GM19463 (cell line): ENCODE measurements around the gene RPS3.
A peak's percentile ranks its signal among the peaks of the same experiment; 100 is the strongest.
"Not testable (repeated sequence)": the region's sequence is repeated elsewhere in the genome, so short reads cannot be mapped to it uniquely, and the experiment has no call there.

Experiments used
- ATAC-seq: cut with Tn5 transposase; IDR thresholded peaks from one replicate; pipeline ENCODE4 v1.9.1; 2021; ENCODE audit warnings: mild to moderate bottlenecking, moderate library complexity; ENCODE audit not compliant: unreplicated experiment

RPS3 gene

GRCh38 chr11:75399344-75400145, at the start of gene RPS3:
Gene RPS3, plus strand, starts transcription at chr11:75399518. Its CDS starts 30 bp downstream, at chr11:75399548.
- peak; percentile 90 for ATAC-seq

DNA sequence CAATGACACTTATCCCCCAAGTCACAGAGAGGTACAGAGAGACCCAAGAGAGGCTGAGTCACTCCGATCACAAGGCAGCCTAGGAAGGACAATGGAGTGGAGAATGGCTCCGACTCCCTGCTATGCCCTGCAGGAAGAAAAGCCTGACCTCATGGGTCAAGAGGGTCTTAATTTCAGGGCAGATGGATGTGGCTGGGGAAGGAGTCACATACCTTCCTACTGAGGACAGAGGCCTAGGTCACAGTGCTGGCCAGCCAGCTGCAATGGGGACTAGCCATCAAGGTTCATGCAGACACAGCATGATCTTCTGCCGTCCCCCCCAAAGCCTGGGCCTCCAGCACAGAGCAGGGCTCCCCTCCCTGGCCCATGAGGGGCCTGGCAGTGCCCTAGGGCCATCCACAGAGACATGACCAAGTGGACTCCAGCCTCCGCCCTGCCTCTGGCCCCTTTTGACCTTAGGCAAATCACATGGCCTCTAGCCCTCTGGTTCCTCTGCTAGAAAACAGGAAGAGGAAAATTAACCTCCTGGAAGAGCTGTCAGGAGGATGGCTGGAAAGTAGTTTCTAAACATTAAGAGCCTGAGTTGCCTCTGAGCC, 49.7 kb upstream of the RPS3 start:
- ATAC-seq, result no peak

DNA sequence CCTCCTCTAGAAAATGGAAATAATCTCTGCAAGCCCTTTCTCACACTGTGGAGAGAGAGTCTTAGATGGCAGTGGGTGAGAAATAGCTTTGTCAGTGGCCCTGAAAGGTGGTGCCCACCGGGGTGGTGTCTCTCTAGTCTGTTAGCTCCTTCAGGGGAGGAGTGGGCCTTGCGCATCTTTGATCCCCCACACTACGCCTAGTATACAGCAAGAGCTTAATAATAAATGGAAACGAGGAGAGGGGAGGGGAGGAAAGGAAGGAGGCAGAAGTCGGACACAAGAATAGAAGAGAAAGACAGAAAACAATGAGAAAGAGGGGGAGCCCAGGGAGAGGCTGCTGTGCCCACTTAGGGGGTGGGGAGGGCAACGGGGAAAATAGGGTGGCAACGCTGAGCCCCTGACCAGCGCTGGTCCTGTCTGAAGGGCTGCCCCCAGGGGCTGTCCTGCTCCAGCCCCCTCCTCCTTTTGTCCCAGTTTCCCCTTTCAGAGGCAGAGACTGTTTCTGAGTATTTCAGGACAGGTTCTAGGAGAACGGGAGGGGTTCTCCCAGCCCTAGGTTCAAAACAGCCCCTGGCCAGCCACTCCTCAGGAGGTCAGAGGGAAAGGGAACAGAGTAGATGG, 49.1 kb upstream of the RPS3 start:
- ATAC-seq, result no peak

DNA sequence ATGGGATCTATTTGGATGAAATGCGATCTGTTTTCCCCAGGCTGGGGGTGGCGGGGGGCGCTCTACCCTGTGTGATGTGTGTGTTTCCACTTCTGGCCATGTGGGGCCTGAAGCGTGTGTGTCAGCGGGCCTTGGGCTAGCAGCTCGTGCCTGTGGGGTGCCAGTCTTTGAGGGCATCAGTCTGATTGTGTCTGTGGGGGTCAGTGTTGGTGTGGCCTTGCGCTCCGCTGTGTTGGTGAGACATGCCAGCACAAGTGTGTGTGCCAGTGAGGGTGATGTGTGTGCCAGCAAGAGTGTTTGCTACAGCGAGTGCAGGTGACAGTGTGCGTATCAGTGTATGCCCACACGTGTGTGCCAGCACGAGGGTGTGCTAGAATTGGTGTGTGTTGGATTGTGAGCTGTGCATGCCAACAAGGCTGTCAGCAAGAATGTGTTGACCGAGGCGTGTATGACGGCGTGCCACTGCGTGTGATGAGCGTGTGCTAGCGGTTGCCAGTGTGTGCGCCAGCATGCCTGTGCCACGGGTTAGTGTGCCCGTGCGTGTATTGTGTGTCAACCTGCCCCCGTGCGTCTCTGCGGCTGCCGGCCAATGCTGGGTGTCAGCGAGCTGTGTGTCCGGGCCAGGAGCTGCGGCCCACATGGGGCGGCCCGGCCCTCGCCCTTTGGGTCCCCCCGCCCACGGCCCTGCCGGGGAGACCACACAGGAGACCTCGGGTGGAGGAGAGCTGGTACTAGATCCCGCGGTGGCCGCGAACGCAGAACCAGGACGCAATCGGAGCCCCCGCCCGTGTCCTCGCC, 48.4 kb upstream of the RPS3 start:
- ATAC-seq, result no peak

- no peak for ATAC-seq
Observed at GRCh38 chr11:75351541-75351790, 47.9 kb upstream of the RPS3 start, which contains the start of gene ARRB1. Gene ARRB1, minus strand, starts transcription at chr11:75351661. Its CDS starts 54 bp downstream, at chr11:75351607.

DNA sequence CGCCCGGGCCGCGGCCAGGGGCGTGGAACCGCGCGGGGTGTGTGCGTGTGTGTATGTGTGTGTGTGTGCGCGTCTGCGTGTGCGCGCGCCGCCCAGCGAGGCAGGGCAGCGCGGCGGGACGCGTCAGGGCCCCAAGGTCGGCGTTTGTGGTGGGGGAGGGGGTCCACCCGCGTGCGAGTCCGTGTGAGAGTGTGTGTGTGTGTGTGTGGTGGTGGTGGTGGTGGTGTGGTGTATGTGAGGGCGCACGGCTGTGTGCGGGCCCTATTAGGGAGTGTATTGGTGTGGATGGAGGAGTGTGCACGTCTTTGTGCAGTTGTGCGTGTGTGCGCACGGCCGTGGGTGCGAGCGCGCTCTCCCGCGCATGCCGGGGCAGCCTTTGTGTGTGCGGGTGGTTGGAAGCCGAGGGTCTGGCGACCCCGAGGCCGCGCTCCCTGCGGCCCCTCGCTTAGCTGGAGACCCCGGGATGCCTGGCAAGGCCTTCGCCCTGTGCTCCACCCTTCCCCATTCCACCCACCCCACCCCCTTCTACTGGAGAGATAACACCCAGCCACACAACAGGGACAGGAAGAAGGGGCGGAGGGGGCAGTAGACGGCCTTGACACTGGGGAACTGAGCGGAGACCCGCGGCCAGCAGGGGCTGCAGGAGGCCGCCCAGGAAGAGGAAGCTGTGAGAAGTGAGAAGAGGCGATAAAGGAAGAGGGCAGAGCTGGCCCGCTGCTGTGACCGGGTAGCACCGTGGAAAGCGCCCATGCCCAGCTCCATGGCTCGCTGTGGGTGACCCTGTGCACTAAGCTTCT, 47.3 kb upstream of the RPS3 start:
- no peak for ATAC-seq

- ATAC-seq, result no peak
Observed at GRCh38 chr11:75352588-75353206, 46.6 kb upstream of the RPS3 start.

- no peak for ATAC-seq
Observed at GRCh38 chr11:75355051-75355450, 44.3 kb upstream of the RPS3 start.

- no peak for ATAC-seq
Observed at GRCh38 chr11:75356613-75357012, 42.7 kb upstream of the RPS3 start.

DNA sequence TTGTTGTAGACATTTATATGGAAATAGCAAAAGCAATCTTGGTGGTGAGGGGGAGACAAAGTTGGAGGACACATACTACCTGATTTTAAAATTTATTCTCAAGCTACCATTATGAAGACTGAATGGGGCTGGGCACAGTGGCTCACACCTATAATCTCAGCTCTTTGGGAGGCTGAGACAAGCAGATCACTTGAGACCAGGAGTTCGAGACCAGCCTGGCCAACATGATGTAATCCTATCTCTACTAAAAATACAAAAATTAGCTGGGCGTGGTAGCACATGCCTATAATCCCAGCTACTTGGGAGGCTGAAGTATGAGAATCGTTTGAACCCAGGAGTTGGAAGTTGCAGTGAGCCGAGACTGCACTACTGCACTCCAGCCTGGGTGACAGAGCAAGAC, 37.0 kb upstream of the RPS3 start:
- not testable (repeated sequence) for ATAC-seq

GRCh38 chr11:75365711-75366181, 33.6 kb upstream of the RPS3 start:
- ATAC-seq, result no peak

DNA sequence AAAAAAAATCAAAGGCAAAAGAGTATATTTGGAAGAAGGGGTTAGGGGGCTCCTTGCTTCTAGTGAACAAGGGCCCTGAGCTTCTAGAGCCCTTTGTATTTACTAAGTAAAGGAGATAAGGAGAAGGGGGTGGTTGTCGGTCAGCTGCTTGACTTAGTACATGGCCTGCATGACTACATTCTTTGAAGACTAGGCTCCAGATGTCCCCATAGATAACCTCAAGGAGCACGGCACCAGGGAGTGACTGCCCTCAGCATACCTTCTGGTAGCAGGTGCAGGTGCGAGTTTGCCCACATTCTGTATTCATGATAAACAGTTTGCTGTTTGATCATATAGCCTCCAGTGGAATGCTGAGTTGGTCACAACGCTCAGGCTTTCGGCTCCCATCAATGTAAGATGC, 32.5 kb upstream of the RPS3 start:
- not testable (repeated sequence) for ATAC-seq

DNA sequence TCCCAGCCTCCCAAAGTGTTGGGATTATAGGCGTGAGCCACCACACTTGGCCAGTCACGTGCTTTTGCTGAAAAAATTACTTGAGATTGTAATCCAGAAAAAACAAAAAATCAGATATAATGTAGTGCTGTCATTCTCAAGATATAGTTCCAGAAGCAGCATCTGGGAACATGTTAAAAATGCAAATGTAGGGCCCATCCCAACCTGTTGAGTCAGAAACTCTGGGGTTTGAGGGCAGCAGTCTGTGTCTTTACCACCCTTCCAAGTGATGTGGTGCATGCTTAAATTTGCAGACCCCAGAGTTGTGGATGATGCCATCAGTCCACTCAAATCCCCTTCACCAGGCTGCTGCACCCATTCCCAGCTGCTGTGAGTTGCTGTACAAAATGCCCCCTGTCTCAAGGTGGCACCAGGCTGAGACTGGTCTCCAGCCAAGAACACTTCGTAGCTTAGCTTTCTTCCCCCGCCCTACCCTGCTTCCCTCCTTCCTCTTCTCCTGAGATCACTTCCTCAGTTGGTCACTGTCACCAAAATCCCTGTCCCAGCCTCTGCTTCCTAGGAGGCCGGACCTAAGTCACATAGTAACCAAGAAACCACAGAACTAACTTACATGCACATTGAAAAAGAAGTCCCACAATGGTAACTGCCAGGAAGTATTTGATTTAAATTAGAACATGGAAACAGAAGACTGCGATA, 29.6 kb upstream of the RPS3 start:
- ATAC-seq, result no peak

DNA sequence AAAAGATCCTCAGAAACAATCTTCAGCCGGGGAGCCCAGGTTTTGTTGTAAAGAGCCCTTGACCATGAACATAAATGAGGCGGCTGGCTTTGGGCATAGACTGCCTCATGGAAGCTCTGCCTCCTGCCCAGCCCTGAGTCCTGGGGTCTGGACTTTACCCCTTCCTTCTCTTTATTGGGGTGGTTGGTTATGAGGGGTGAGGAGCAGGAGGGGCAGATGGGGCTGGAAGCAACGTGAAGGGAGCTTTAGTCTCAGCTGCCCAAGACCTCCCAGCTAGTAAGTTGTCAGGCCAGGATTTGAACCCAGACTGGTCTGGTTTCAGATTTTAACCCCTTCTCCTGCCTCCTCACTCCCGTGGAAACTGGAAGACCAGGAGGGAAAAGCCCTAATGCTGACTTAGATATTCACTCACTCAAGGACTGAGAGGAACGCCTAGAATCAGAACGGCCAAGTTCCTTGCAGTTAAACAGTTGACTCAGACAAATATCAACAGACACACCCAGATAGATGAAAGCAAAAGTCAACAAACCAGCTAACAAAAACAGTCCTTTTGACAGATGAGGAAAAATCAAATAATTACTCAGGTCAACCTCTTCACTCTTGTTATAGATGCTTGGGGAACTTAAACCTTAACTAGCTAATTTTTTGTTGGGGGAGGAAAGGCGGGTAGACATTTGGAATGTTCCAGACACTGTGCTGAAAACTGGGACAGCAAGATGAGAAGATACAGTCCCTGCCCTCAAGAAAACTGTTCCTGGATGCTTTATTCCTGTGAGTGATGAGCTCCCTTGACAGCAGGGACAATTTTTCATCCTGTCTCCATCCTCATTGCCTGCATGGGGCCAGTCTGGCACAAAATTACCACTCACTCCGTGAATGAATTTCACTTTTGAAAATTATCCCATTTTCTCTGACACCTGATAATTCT, 27.1 kb upstream of the RPS3 start:
- no peak for ATAC-seq

DNA sequence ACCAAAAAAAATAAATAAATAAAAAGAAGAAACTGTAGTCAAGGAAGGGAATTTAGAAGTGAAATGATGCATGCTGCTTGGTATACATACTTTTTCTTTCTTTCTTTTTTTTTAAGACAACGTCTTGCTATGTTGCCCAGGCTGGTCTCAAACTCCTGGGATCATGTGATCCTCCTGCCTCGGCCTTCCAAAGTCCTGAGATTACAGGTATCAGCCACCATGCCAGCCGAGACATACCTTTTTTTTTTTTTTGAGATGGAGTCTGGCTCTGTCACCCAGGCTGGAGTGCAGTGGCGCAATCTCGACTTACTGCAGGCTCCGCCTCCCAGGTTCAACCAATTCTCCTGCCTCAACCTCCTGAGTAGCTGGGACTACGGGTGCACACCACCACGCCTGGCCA, 26.1 kb upstream of the RPS3 start:
- no peak for ATAC-seq

DNA sequence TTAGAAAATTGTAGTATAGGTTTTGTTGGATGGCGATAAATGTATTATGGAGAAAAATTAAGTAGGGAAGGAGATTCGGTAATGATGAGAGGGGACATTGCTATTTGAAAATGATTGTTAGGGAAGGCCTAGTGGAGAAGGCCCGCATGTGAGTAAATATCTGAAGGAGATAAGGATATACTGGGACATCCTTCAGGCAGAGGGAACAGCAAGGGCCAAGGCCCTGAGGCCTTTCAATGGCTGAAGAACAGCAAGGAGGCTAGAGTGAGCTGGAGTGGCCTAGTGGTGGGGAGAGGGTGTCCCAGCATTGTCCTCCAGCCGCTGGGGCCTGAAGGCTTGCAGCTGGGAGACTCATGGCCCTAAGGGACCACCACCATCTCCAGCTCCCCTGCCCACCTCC, 24.7 kb upstream of the RPS3 start:
- no peak for ATAC-seq

DNA sequence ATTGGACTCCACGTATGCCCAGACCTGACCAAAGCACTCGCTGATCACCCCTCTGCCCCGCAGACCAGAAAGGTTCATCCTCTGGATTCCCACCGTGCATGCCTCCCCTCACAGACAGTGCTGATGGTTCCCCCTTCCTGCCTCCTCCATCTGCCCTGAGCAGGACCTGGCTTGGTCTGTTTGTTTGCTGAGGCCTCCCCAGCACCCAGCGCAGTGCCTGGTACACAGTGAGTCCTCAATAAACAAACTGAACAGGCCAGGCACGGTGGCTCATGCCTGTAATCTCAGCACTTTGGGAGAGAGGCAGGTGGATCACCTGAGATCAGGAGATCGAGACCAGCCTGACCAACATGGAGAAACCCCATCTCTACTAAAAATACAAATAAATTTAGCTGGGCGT, 23.7 kb upstream of the RPS3 start:
- no peak for ATAC-seq

DNA sequence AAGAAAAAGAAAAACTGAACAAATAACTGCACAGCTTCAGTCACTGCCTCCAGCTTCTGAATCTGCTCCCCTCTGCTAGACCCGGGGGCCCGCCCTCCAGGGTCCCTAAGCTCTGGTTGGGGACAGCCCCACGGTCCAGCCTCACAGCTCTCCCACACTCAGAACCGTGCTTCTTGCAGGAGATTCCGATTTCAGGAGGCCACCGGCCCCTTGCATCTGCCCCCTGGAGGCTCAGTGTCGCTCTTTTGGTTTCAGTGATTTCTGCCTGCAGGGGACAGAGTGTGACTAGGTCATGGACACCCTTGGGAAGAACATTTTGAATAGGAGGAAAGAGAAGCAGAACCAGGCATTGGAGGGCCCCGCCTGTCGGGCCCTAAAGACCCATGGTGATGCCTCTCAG, 23.1 kb upstream of the RPS3 start:
- ATAC-seq, result no peak
